Panc1 (cell line): Measurements from ENCODE around the gene CDK6.

Experiments used
- POLR2AphosphoS5 ChIP-seq: IDR thresholded peaks from 2 replicates; pipeline ENCODE4 v1.6.1; 2012; ENCODE audit warnings: mild to moderate bottlenecking, low read depth, low read length, moderate library complexity
- REST ChIP-seq, 2 experiments: IDR thresholded peaks; 2 replicates each; pipeline ENCODE4 v1.6.1; 2011 to 2012; ENCODE audit warnings: low read depth in 2 of 2, control low read depth in 1 of 2, low read length in 1 of 2, mild to moderate bottlenecking in 1 of 2, moderate library complexity in 1 of 2; ENCODE audit not compliant: insufficient read depth in 1 of 2
- TCF7L2 ChIP-seq: IDR thresholded peaks from 2 replicates; pipeline ENCODE4 v1.6.1; 2011; ENCODE audit warnings: mild to moderate bottlenecking, low read depth, low read length, inconsistent platforms
- TF ChIP-seq, protein P1 (sequence below): fragments of 450-650 bp; IDR thresholded peaks from 2 replicates; pipeline ENCODE4 v1.5.1; 2017; ENCODE audit warnings: mild to moderate bottlenecking

- TF ChIP-seq TCF7L2: no peak
- TF ChIP-seq, protein P1, sequence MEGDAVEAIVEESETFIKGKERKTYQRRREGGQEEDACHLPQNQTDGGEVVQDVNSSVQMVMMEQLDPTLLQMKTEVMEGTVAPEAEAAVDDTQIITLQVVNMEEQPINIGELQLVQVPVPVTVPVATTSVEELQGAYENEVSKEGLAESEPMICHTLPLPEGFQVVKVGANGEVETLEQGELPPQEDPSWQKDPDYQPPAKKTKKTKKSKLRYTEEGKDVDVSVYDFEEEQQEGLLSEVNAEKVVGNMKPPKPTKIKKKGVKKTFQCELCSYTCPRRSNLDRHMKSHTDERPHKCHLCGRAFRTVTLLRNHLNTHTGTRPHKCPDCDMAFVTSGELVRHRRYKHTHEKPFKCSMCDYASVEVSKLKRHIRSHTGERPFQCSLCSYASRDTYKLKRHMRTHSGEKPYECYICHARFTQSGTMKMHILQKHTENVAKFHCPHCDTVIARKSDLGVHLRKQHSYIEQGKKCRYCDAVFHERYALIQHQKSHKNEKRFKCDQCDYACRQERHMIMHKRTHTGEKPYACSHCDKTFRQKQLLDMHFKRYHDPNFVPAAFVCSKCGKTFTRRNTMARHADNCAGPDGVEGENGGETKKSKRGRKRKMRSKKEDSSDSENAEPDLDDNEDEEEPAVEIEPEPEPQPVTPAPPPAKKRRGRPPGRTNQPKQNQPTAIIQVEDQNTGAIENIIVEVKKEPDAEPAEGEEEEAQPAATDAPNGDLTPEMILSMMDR: no peak
- TF ChIP-seq POLR2AphosphoS5: no peak
- TF ChIP-seq REST (IDR thresholded peaks at IDR 0.05; ENCODE audit: insufficient read depth in 1 of 2, low read depth in 2 of 2, low read length in 1 of 2): no peak
Measured at GRCh38 chr7:92643821-92644220, 192.6 kb downstream of the CDK6 start.
